IPS-20b (cell line): ENCODE measurements around the gene PCSK7.
"Not testable (repeated sequence)": the region's sequence is repeated elsewhere in the genome, so short reads cannot be mapped to it uniquely, and the experiment has no call there.

ENCODE experiments used
- H3K27ac ChIP-seq: one replicate; pipeline ENCODE4 v1.5.1; 2013; ENCODE audit warnings: low read length
- H3K27me3 ChIP-seq: 2 replicates; pipeline ENCODE4 v1.6.1; 2013; ENCODE audit warnings: mild to moderate bottlenecking, low read length, inconsistent platforms; ENCODE audit not compliant: insufficient read depth
- H3K36me3 ChIP-seq: 2 replicates; pipeline ENCODE4 v1.6.1; 2013; ENCODE audit warnings: low read depth, mild to moderate bottlenecking, inconsistent platforms, low read length, moderate library complexity; ENCODE audit not compliant: insufficient read depth
- H3K4me1 ChIP-seq: 2 replicates; pipeline ENCODE4 v1.6.1; 2013; ENCODE audit warnings: mild to moderate bottlenecking, control low read depth, inconsistent platforms, low read length, moderate library complexity; ENCODE audit not compliant: insufficient read depth
- H3K4me3 ChIP-seq: 2 replicates; pipeline ENCODE4 v1.5.1; 2013; ENCODE audit warnings: mild to moderate bottlenecking, low read length, inconsistent platforms
- H3K9ac ChIP-seq: 2 replicates; pipeline ENCODE4 v1.6.1; 2013; ENCODE audit warnings: low read depth, mild to moderate bottlenecking, inconsistent platforms, low read length, moderate library complexity
- H3K9me3 ChIP-seq: 2 replicates; pipeline ENCODE4 v1.6.1; 2013; ENCODE audit warnings: mild to moderate bottlenecking, low read depth, low read length, inconsistent platforms; ENCODE audit not compliant: insufficient read depth

Gene PCSK7

GRCh38 chr11:117189941-117190544 is 41.8 kb downstream of the PCSK7 start:
- no peak overlapping the region for H3K4me3 ChIP-seq
- H3K27ac ChIP-seq, result no peak overlapping the region
- no peak overlapping the region for H3K9ac ChIP-seq
- no peaks in the 10 kb centered on the region for H3K4me1 ChIP-seq
- no peaks in the 10 kb centered on the region for H3K27me3 ChIP-seq
- no peaks in the 10 kb centered on the region for H3K9me3 ChIP-seq
- H3K36me3 ChIP-seq, result peaks cover 39% of the 10 kb centered on the region

DNA sequence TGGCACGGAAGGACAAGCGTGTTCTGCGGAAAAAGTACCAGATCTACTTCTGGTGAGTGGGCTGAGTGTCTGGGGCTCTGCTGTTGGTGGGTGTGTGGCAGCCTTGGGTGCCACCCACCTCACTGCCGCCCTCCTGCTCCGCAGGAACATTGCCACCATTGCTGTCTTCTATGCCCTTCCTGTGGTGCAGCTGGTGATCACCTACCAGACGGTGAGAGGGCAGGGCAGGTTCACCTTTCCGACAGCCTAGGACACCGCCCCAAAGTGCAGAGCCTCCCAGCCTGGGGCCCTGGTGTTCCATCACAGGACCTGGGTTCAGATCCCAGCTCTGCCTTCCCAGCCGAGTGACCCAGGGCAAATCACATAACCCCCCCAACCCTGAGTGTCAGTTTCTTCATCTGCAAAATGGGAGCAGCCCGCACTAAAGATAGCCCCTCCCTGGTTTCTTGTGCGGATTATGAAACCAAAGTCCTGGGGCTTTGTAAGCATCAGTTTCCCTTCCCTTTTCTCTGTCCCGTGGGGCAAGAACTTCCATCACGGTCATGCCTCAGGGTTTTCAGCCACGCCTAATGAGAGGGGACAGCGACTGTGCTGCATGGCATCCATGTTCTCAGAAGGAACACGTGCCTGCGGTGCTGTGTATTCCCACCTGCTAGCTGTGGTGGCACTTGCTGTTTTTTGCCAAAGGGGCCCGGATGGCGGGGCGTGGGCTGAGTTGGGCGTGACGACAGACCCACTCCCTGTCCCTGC is 42.5 kb downstream of the PCSK7 start:
- H3K9me3 ChIP-seq, result no peaks in the 10 kb centered on the region
- H3K27ac ChIP-seq, result no peak overlapping the region
- no peak overlapping the region for H3K4me3 ChIP-seq
- H3K4me1 ChIP-seq, result no peaks in the 10 kb centered on the region
- H3K36me3 ChIP-seq, result peaks cover 39% of the 10 kb centered on the region
- H3K27me3 ChIP-seq, result no peaks in the 10 kb centered on the region
- H3K9ac ChIP-seq, result no peak overlapping the region

DNA sequence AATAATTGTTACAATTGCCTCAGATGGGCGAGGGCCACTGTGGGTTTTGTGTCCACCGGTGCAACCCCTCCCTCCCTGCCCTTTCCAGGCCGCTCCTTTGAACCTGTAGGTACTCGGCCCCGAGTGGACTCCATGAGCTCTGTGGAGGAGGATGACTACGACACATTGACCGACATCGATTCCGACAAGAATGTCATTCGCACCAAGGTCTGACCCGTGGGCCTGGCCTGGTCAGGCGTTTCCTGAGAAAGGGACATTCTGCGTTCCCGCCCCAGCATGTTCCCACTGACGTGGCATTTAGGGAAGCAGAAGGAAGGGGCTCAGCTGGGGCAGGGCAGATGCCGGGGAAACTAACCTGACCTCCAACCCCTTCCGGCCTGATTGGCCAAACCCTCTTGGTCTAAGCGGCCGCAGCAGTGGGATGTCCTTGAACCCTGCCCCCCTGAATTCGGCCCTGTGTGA is 43.2 kb downstream of the PCSK7 start:
- H3K4me1 ChIP-seq, result no peaks in the 10 kb centered on the region
- H3K27me3 ChIP-seq, result no peaks in the 10 kb centered on the region
- H3K9me3 ChIP-seq, result no peaks in the 10 kb centered on the region
- no peak overlapping the region for H3K9ac ChIP-seq
- no peak overlapping the region for H3K4me3 ChIP-seq
- H3K27ac ChIP-seq, result no peak overlapping the region
- H3K36me3 ChIP-seq, result peaks cover 39% of the 10 kb centered on the region

- no peaks in the 10 kb centered on the region for H3K4me1 ChIP-seq
- H3K9me3 ChIP-seq, result no peaks in the 10 kb centered on the region
- no peaks in the 10 kb centered on the region for H3K27me3 ChIP-seq
- H3K27ac ChIP-seq, result no peak overlapping the region
- H3K4me3 ChIP-seq, result no peak overlapping the region
- H3K9ac ChIP-seq, result no peak overlapping the region
- peaks cover 37% of the 10 kb centered on the region for H3K36me3 ChIP-seq
Observed at GRCh38 chr11:117187799-117188481, 43.9 kb downstream of the PCSK7 start.

GRCh38 chr11:117187428-117187798 is 44.5 kb downstream of the PCSK7 start:
- H3K9me3 ChIP-seq, result no peaks in the 10 kb centered on the region
- no peak overlapping the region for H3K4me3 ChIP-seq
- H3K36me3 ChIP-seq, result peaks cover 37% of the 10 kb centered on the region
- H3K27ac ChIP-seq, result no peak overlapping the region
- H3K9ac ChIP-seq, result no peak overlapping the region
- no peaks in the 10 kb centered on the region for H3K4me1 ChIP-seq
- no peaks in the 10 kb centered on the region for H3K27me3 ChIP-seq

- Histone ChIP-seq H3K27me3 (no peaks in the 10 kb centered on the region), H3K9me3 (no peaks in the 10 kb centered on the region), H3K4me1 (no peaks in the 10 kb centered on the region), H3K27ac (no peak overlapping the region), H3K36me3 (peaks cover 36% of the 10 kb centered on the region), H3K4me3 (no peak overlapping the region), H3K9ac (no peak overlapping the region)
Observed at GRCh38 chr11:117187007-117187406, 44.9 kb downstream of the PCSK7 start.

DNA sequence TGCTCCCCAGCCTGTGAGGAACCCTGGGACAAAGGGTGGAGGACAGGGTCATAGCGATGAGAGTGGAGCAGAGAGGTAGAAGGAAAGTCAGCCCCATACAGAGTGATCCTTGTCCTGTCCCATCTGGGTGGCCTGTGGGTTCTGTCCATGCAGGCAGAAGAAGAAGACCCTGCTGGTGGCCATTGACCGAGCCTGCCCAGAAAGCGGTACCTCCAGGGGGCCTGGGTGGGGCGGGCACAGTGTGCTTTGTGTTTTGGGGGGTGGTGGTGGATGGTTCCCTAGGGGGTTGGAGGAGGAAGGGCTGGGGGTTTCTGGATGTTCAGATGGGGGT is 45.5 kb downstream of the PCSK7 start:
- no peak overlapping the region for H3K27ac ChIP-seq
- no peaks in the 10 kb centered on the region for H3K9me3 ChIP-seq
- no peaks in the 10 kb centered on the region for H3K4me1 ChIP-seq
- peaks cover 30% of the 10 kb centered on the region for H3K36me3 ChIP-seq
- H3K4me3 ChIP-seq, result no peak overlapping the region
- no peak overlapping the region for H3K9ac ChIP-seq
- H3K27me3 ChIP-seq, result no peaks in the 10 kb centered on the region

GRCh38 chr11:117185736-117186430 is 46.0 kb downstream of the PCSK7 start:
- Histone ChIP-seq H3K4me1 (no peaks in the 10 kb centered on the region), H3K9me3 (no peaks in the 10 kb centered on the region), H3K27me3 (peaks cover 2% of the 10 kb centered on the region; the same call in 1 of the 2 replicates), H3K9ac (no peak overlapping the region), H3K4me3 (no peak overlapping the region), H3K27ac (no peak overlapping the region), H3K36me3 (peaks cover 30% of the 10 kb centered on the region)

- no peaks in the 10 kb centered on the region for H3K9me3 ChIP-seq
- no peak overlapping the region for H3K9ac ChIP-seq
- H3K27me3 ChIP-seq, result peaks cover 17% of the 10 kb centered on the region; the same call in 1 of the 2 replicates
- H3K4me1 ChIP-seq, result peaks cover 8% of the 10 kb centered on the region
- H3K36me3 ChIP-seq, result peaks cover 14% of the 10 kb centered on the region
- no peak overlapping the region for H3K4me3 ChIP-seq
- no peak overlapping the region for H3K27ac ChIP-seq
Observed at GRCh38 chr11:117183724-117184349, 48.0 kb downstream of the PCSK7 start.

DNA sequence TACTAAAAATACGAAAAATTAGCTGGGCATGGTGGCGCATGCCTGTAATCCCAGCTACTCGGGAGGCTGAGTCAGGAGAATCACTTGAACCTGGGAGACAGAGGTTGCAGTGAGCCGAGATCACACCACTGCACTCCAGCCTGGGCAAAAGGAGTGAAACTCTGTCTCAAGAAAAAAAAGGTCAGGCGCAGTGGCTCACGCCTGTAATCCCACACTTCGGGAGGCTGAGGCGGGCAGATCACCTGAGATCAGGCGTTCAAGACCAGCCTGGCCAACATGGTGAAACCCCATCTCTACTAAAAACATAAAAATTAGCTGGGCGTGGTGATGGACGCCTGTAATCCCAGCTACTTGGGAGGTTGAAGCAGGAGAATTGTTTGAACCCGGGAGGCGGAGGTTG is 48.7 kb downstream of the PCSK7 start:
- not testable (repeated sequence) for H3K27ac ChIP-seq, H3K4me1 ChIP-seq, H3K9me3 ChIP-seq, H3K4me3 ChIP-seq, H3K9ac ChIP-seq, H3K36me3 ChIP-seq
- peaks cover 17% of the 10 kb centered on the region; the same call in 1 of the 2 replicates for H3K27me3 ChIP-seq

GRCh38 chr11:117182551-117182935 is 49.3 kb downstream of the PCSK7 start:
- Histone ChIP-seq H3K4me3 (no peak overlapping the region), H3K4me1 (peaks cover 15% of the 10 kb centered on the region), H3K9me3 (no peaks in the 10 kb centered on the region), H3K27me3 (peaks cover 17% of the 10 kb centered on the region; the same call in 1 of the 2 replicates), H3K27ac (no peak overlapping the region), H3K9ac (no peak overlapping the region), H3K36me3 (peaks cover 7% of the 10 kb centered on the region; the same call in 1 of the 2 replicates)
